Right cardiac atrium (tissue), 5 donors: ENCODE results near the gene CRACDL. TPM values are rescaled to one million over a fixed set of nuclear protein-coding genes. Genes with fewer than 3 reads are reported as not detected.

Experiments used
- ATAC-seq, 2 donors: fragments of 200-7000 bp; cut with Tn5 transposase; one replicate each; pipeline versions ENCODE4 v1.8.0 to v1.9.1; 2020; ENCODE audit warnings: moderate library complexity in 2 of 2, mild to moderate bottlenecking in 1 of 2
- DNase-seq, 3 donors: peaks; one replicate each; pipeline ENCODE4 v3.0.0-alpha.2; 2020
- H3K27ac ChIP-seq: one replicate; pipeline ENCODE4 v1.5.1; 2013; ENCODE audit warnings: mild to moderate bottlenecking, low read length, control low read depth, moderate library complexity
- H3K27me3 ChIP-seq: one replicate; pipeline ENCODE4 v1.6.1; 2013; ENCODE audit not compliant: control insufficient read depth, insufficient read depth
- H3K4me1 ChIP-seq: one replicate; pipeline ENCODE4 v1.6.1; 2013; ENCODE audit warnings: low read length; ENCODE audit not compliant: control insufficient read depth, insufficient read depth
- H3K4me3 ChIP-seq: one replicate; pipeline ENCODE4 v1.5.1; 2013; ENCODE audit warnings: low read length, control low read depth
- H3K9me3 ChIP-seq: one replicate; pipeline ENCODE4 v1.6.1; 2013; ENCODE audit warnings: low read length; ENCODE audit not compliant: control insufficient read depth
- WGBS: extraction: QIAGEN DNeasy Blood & Tissue Kit; methylation state at CpG from one replicate; pipeline ENCODE4 v1.1.7; 2013; 5-methylcytosine and 5-hydroxymethylcytosine counted together
- intact Hi-C, 4 donors: fragments of 100-400 bp; cut with DNase I; formaldehyde crosslinking; loops; one replicate each; pipeline versions ENCODE4 v1.11.0 to v1.14.0; 2022 to 2023
- polyA plus RNA-seq: library from polyadenylated mRNA; stranded (reverse); fragments of 200-250 nt; gene quantifications from one replicate; pipeline ENCODE4 v1.2.3, GENCODE V29; 2013
- total RNA-seq, 4 donors: library from RNA; stranded (reverse); fragmentation: NEBNext Ultra II Directional; extraction: Animal tissue kit (Norgen Biotek cat#: 25700); gene quantifications; one replicate each; pipeline ENCODE4 v1.2.1, GENCODE V29; 2021
- donor health status: healthy with polysubstance abuse.
- donor health status: DM: no; HTN: yes; CAD: no.
- donor health status: DM: no; HTN: no; CAD: no.
- donor health status: DM: no; HTN: yes; CAD: no; lungs with severe emphysema.
- donor health status: DM: yes; HTN: yes; CAD: no.

The CRACDL gene
- total and polyA plus RNA-seq, 5 donors, result 2.7 to 5.7 (median 4.9) TPM

GRCh38 chr2:98799375-98800329 is 136.4 kb downstream of the CRACDL start:
- Histone ChIP-seq H3K27ac (peak overlapping the region; percentile 7), H3K4me1 (no peaks in the 10 kb centered on the region), H3K27me3 (no peaks in the 10 kb centered on the region), H3K4me3 (no peak overlapping the region), H3K9me3 (no peaks in the 10 kb centered on the region)
- WGBS, result 84% methylated on average over 10 of the region's 10 CpGs
- DNase-seq (peak in 1 of 3 donors; percentile 12), ATAC-seq (no peak)
- intact Hi-C loops, result loop anchor here in 1 of 4 donors (10.0 kb wide), 1 partner anchor 55 kb away; no protein-coding TSS in a partner anchor

- intact Hi-C loops, result no loop called here
- no peaks in the 10 kb centered on the region for H3K4me1 ChIP-seq
- H3K27ac ChIP-seq, result no peak overlapping the region
- DNase-seq, result no peak
- no peak overlapping the region for H3K4me3 ChIP-seq
- no peaks in the 10 kb centered on the region for H3K27me3 ChIP-seq
- WGBS, result 77% methylated on average over 19 of the region's 19 CpGs
- H3K9me3 ChIP-seq, result no peaks in the 10 kb centered on the region
- no peak for ATAC-seq
Measured at GRCh38 chr2:98796775-98797544, 139.1 kb downstream of the CRACDL start.

- H3K4me1 ChIP-seq, result no peaks in the 10 kb centered on the region
- no peaks in the 10 kb centered on the region for H3K27me3 ChIP-seq
- no peaks in the 10 kb centered on the region for H3K9me3 ChIP-seq
- no peak for DNase-seq
- no peak overlapping the region for H3K4me3 ChIP-seq
- WGBS, result 67% methylated on average over 14 of the region's 14 CpGs
- H3K27ac ChIP-seq, result no peak overlapping the region
- intact Hi-C loops, result no loop called here
- no peak for ATAC-seq
Measured at GRCh38 chr2:98795891-98796676, 139.9 kb downstream of the CRACDL start.

- Histone ChIP-seq H3K4me3 (no peak overlapping the region), H3K27me3 (no peaks in the 10 kb centered on the region), H3K9me3 (no peaks in the 10 kb centered on the region), H3K4me1 (no peaks in the 10 kb centered on the region), H3K27ac (no peak overlapping the region)
- intact Hi-C loops, result no loop called here
- DNase-seq (no peak), ATAC-seq (peak in 1 of 2 donors; percentile 62)
- WGBS, result 58% methylated on average over 11 of the region's 11 CpGs
Measured at GRCh38 chr2:98793897-98794830, 141.9 kb downstream of the CRACDL start.

GRCh38 chr2:98793275-98793674 is 142.8 kb downstream of the CRACDL start:
- Histone ChIP-seq H3K4me1 (no peaks in the 10 kb centered on the region), H3K27ac (no peak overlapping the region), H3K4me3 (no peak overlapping the region), H3K9me3 (no peaks in the 10 kb centered on the region), H3K27me3 (no peaks in the 10 kb centered on the region)
- WGBS, result 89% methylated on average over 5 of the region's 5 CpGs
- intact Hi-C loops, result no loop called here
- no peak for ATAC-seq
- no peak for DNase-seq

GRCh38 chr2:98790221-98790620 is 145.8 kb downstream of the CRACDL start:
- 95% methylated on average over 6 of the region's 6 CpGs for WGBS
- no peak for ATAC-seq
- no peak for DNase-seq
- H3K27me3 ChIP-seq, result no peaks in the 10 kb centered on the region
- no peak overlapping the region for H3K27ac ChIP-seq
- no peaks in the 10 kb centered on the region for H3K4me1 ChIP-seq
- H3K9me3 ChIP-seq, result no peaks in the 10 kb centered on the region
- H3K4me3 ChIP-seq, result no peak overlapping the region
- intact Hi-C loops, result no loop called here

GRCh38 chr2:98787700-98788099 is 148.3 kb downstream of the CRACDL start:
- intact Hi-C loops, result no loop called here
- Histone ChIP-seq H3K27ac (no peak overlapping the region), H3K4me3 (no peak overlapping the region), H3K27me3 (no peaks in the 10 kb centered on the region), H3K4me1 (no peaks in the 10 kb centered on the region), H3K9me3 (no peaks in the 10 kb centered on the region)
- ATAC-seq (no peak), DNase-seq (no peak)
- WGBS, result 70% methylated on average over 8 of the region's 8 CpGs

- H3K27me3 ChIP-seq, result no peaks in the 10 kb centered on the region
- H3K4me3 ChIP-seq, result no peak overlapping the region
- DNase-seq, result no peak
- no peaks in the 10 kb centered on the region for H3K9me3 ChIP-seq
- 92% methylated on average over 6 of the region's 6 CpGs for WGBS
- intact Hi-C loops, result no loop called here
- ATAC-seq, result no peak
- H3K27ac ChIP-seq, result no peak overlapping the region
- no peaks in the 10 kb centered on the region for H3K4me1 ChIP-seq
Measured at GRCh38 chr2:98786179-98786578, 149.8 kb downstream of the CRACDL start.

- ATAC-seq, result no peak
- no peak overlapping the region for H3K4me3 ChIP-seq
- no peaks in the 10 kb centered on the region for H3K4me1 ChIP-seq
- no peaks in the 10 kb centered on the region for H3K27me3 ChIP-seq
- H3K9me3 ChIP-seq, result no peaks in the 10 kb centered on the region
- DNase-seq, result no peak
- H3K27ac ChIP-seq, result no peak overlapping the region
- intact Hi-C loops, result no loop called here
Measured at GRCh38 chr2:98782570-98782969, 153.5 kb downstream of the CRACDL start.

GRCh38 chr2:98781822-98782221 is 154.2 kb downstream of the CRACDL start:
- no peak for DNase-seq
- Histone ChIP-seq H3K4me1 (no peaks in the 10 kb centered on the region), H3K27ac (no peak overlapping the region), H3K4me3 (no peak overlapping the region), H3K27me3 (no peaks in the 10 kb centered on the region), H3K9me3 (no peaks in the 10 kb centered on the region)
- 95% methylated on average over 1 of the region's 1 CpG for WGBS
- intact Hi-C loops, result no loop called here
- ATAC-seq, result no peak
